GM19351 (cell line): ENCODE data around the gene SGSM2.
"Not testable (repeated sequence)": the region's sequence is repeated elsewhere in the genome, so short reads cannot be mapped to it uniquely, and the experiment has no call there.

ENCODE experiments used
- ATAC-seq: cut with Tn5 transposase; IDR thresholded peaks from one replicate; pipeline ENCODE4 v1.9.1; 2021; ENCODE audit warnings: mild to moderate bottlenecking, moderate library complexity; ENCODE audit not compliant: unreplicated experiment

Gene SGSM2, protein sequence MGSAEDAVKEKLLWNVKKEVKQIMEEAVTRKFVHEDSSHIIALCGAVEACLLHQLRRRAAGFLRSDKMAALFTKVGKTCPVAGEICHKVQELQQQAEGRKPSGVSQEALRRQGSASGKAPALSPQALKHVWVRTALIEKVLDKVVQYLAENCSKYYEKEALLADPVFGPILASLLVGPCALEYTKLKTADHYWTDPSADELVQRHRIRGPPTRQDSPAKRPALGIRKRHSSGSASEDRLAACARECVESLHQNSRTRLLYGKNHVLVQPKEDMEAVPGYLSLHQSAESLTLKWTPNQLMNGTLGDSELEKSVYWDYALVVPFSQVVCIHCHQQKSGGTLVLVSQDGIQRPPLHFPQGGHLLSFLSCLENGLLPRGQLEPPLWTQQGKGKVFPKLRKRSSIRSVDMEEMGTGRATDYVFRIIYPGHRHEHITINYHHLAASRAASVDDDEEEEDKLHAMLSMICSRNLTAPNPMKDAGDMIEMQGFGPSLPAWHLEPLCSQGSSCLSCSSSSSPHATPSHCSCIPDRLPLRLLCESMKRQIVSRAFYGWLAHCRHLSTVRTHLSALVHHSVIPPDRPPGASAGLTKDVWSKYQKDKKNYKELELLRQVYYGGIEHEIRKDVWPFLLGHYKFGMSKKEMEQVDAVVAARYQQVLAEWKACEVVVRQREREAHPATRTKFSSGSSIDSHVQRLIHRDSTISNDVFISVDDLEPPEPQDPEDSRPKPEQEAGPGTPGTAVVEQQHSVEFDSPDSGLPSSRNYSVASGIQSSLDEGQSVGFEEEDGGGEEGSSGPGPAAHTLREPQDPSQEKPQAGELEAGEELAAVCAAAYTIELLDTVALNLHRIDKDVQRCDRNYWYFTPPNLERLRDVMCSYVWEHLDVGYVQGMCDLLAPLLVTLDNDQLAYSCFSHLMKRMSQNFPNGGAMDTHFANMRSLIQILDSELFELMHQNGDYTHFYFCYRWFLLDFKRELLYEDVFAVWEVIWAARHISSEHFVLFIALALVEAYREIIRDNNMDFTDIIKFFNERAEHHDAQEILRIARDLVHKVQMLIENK

GRCh38 chr17:2336852-2337543 lies at the start of gene SGSM2:
Gene SGSM2, plus strand, starts transcription at chr17:2337501. Its CDS starts 188 bp downstream, at chr17:2337689.
- ATAC-seq = peak; percentile 42

GRCh38 chr17:2289878-2290478 lies 47.3 kb upstream of the SGSM2 start:
- ATAC-seq = no peak

GRCh38 chr17:2292100-2292499 lies 45.2 kb upstream of the SGSM2 start:
- no peak for ATAC-seq

- no peak for ATAC-seq
Measured at GRCh38 chr17:2295575-2295974, 41.7 kb upstream of the SGSM2 start.

GRCh38 chr17:2297023-2297422 lies 40.3 kb upstream of the SGSM2 start:
- ATAC-seq = no peak

DNA sequence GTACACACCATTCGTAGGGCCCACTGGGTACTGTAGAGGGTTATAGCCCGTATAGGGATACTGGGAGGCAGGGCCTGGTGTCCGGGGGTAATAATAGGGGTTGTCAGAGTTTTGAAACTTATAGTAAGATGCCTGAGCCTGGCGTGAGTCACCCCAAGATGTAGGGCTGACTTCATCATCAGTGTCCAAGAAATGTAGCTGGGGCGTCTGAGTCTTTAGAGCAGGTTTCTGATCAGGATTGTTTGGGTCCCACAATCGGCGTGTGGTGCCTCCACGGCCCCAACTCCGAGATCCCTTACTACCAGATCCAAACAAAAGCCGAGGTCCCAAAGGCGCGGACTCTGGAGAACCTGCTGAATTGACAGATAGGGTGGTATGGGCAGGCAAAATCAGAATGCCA lies 38.2 kb upstream of the SGSM2 start:
- no peak for ATAC-seq

DNA sequence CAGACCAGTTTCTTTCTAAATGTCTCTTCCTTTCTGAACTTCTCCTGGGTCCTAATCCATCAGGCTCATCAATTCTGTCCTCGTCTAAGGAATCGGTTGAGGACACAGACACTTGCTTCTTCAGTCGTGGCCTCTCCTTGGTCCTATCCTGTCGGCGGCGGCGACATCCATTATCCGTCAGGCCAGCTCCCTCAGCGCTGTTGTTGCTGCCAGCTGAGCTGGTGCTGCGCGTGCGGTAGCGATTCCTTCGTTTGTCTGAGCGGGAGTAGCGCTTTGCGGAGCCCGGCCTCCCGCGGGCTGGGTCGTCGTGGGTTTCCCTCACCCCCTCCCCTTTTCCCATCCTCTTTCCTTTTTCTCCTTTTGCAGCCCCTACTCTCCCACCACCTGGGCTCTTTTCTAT lies 37.5 kb upstream of the SGSM2 start:
- ATAC-seq = no peak

GRCh38 chr17:2302778-2303203 lies 34.5 kb upstream of the SGSM2 start:
- ATAC-seq = peak; percentile 10

DNA sequence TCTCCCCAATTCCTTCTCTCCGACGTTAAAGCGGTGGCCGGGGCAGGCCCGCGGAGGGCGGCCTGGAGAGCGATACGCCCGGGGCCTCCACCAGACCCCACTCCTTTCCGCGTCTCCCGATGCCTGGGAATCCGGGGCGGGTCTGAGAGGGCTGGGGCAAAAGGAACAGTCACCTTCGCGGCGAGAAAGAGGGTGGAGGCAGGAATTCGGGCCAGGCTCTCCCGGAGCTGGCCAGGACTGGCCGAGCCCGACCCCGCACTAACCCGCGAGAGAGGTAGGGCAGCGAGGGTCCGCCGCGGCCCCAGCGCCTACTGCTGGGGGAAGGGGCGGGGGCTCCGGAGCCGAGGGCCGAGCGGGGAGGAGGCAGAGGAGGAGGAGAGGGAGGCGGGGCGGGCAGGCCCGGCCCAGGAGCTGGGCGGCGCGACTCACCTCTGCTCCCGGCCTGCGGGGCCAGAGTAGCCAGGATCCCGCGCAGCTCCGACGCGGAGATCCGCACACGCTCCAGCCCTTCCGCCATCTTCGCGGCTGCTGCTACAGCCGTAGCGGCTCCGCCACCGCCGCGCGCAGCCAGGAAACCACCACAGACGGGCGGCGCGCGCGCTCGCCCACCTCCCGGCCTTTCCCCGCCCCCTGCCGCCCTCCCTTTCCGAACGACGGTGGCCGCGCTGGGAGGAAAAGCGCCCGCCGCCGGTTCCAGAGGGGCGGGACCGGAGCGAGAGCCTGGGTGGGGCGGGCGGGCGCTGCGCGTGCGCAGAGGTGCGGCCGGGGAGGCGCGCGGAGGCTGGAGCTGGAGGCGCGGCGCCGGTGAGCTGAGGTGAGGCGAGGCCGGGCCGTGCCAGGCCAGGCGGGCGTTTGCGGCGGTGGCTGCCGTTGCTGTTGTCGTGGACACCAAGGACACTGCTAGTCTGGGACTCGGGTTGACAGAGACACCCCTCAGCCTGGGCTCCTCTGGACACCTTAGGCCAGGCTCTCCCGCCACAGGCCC lies 33.8 kb upstream of the SGSM2 start, which contains the start of the genes SMG6 and SRR:
Gene SMG6 (minus strand): TSS at position 582 of the 985 bp plus-strand sequence. CDS start 65 bp downstream, at position 517.
Gene SRR (plus strand): TSS at position 747 of the 985 bp plus-strand sequence. CDS start 11,611 bp downstream, outside the sequence.
- peak; percentile 66 for ATAC-seq

GRCh38 chr17:2304931-2305330 lies 32.4 kb upstream of the SGSM2 start:
- no peak for ATAC-seq

GRCh38 chr17:2309338-2310154 lies 27.8 kb upstream of the SGSM2 start:
- no peak for ATAC-seq

GRCh38 chr17:2312736-2313135 lies 24.6 kb upstream of the SGSM2 start:
- ATAC-seq = no peak

DNA sequence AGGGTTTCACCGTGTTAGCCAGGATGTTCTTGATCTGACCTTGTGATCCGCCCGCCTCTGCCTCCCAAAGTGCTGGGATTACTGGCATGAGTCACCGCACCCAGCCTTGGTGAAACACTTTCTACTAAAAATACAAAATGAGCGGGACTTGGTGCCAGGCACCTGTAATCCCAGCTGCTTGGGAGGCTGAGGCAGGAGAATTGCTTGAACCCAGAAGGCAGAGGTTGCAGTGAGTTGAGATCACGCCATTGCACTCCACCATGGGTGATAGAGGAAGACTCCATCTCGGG lies 20.4 kb upstream of the SGSM2 start:
- ATAC-seq = not testable (repeated sequence)

- ATAC-seq = no peak
Measured at GRCh38 chr17:2317796-2318195, 19.5 kb upstream of the SGSM2 start.

DNA sequence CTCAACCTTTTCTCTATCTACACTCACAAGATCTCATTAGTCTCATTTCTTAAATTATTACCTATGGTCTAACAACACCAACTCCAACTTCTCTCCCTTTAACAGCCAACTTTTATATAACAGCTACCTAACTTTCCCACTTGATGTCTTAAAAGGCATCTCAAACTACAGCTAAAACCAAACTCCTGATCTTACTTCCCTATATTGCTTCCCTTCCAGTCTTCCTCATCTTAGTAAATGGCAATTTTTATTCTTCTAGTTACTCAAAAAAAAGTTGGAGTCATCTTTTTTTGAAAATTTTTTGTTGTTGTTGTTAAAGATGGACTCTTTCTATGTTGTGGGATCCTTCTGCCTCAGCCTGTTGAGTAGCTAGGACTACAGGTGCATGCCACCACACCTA lies 18.2 kb upstream of the SGSM2 start:
- ATAC-seq = no peak

GRCh38 chr17:2321399-2321798 lies 15.9 kb upstream of the SGSM2 start:
- no peak for ATAC-seq

DNA sequence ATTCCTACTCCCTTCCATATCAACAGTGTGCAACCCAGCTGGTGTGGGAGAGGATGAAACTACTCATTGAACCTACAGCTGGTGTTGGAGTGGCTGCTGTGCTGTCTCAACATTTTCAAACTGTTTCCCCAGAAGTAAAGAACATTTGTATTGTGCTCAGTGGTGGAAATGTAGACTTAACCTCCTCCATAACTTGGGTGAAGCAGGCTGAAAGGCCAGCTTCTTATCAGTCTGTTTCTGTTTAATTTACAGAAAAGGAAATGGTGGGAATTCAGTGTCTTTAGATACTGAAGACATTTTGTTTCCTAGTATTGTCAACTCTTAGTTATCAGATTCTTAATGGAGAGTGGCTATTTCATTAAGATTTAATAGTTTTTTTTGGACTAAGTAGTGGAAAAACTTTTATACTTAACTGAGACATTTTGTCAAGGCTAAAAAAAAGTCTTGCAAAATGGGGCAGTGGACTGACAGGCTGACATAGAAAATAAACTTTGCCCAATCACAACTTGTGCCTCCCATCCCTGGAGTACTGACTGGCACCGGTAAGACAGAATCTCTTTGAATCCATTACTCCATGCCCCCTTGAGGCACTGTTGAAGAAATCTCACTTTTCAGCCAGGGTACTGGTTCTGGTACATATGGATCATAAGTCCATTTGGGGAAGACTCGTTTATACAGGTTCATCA lies 13.5 kb upstream of the SGSM2 start:
- ATAC-seq = no peak

GRCh38 chr17:2331303-2331702 lies 6.0 kb upstream of the SGSM2 start:
- no peak for ATAC-seq
